Esophagus muscularis mucosa (tissue), 4 donors: ENCODE results near the gene ZNF423. TPM values are rescaled to one million over a fixed set of nuclear protein-coding genes. Genes with fewer than 3 reads are reported as not detected.
A peak's percentile ranks its signal among the peaks of the same experiment; 100 is the strongest.
"Not testable (repeated sequence)": the region's sequence is repeated elsewhere in the genome, so short reads cannot be mapped to it uniquely, and the experiment has no call there.

Source experiments
- DNase-seq: peaks from one replicate; pipeline ENCODE4 v3.0.0-alpha.2; 2017; ENCODE audit errors: extremely low spot score
- H3K27ac ChIP-seq, 4 donors: fragments of 200-600 bp; sonication (generic); replicated peaks in 1 of 4; 1 replicate in 3 of 4; 2 replicates in 1 of 4; pipeline ENCODE4 v1.5.1; 2016 to 2019; ENCODE audit warnings: mild to moderate bottlenecking in 1 of 4
- H3K27me3 ChIP-seq, 4 donors: fragments of 200-600 bp; sonication (generic); one replicate each; pipeline versions ENCODE4 v1.5.1 to v1.6.0; 2016 to 2019
- H3K36me3 ChIP-seq, 4 donors: fragments of 200-600 bp; sonication (generic); one replicate each; pipeline ENCODE4 v1.5.1; 2016 to 2019
- H3K4me1 ChIP-seq, 4 donors: fragments of 200-600 bp; sonication (generic); one replicate each; pipeline ENCODE4 v1.5.1; 2016 to 2019
- H3K4me3 ChIP-seq, 4 donors: fragments of 200-600 bp; sonication (generic); 1 replicate in 2 of 4; 2 replicates in 2 of 4; pipeline ENCODE4 v1.5.1; 2016 to 2019; ENCODE audit warnings: mild to moderate bottlenecking in 4 of 4, moderate library complexity in 1 of 4
- H3K9me3 ChIP-seq, 4 donors: fragments of 200-600 bp; sonication (generic); 1 replicate in 3 of 4; 2 replicates in 1 of 4; pipeline ENCODE4 v1.5.1; 2016 to 2019
- CTCF ChIP-seq, 3 experiments: fragments of 200-600 bp in 2 of 3; fragments of 450-650 bp in 1 of 3; sonication (generic) in 2 of 3; IDR thresholded peaks; one replicate each; pipeline ENCODE4 v1.5.1; 2017 to 2019; ENCODE audit warnings: antibody characterized with exemption in 3 of 3, mild to moderate bottlenecking in 2 of 3, moderate library complexity in 1 of 3
- EP300 ChIP-seq: sonication (generic); formaldehyde crosslinking; IDR thresholded peaks from one replicate; pipeline ENCODE4 v1.6.1; 2017; ENCODE audit warnings: antibody characterized with exemption
- POLR2A ChIP-seq: fragments of 450-650 bp; IDR thresholded peaks from one replicate; pipeline ENCODE4 v1.6.1; 2017; ENCODE audit warnings: antibody characterized with exemption, moderate library complexity, mild to moderate bottlenecking, low read depth
- POLR2AphosphoS5 ChIP-seq, 2 donors: sonication (generic); formaldehyde crosslinking; IDR thresholded peaks; one replicate each; pipeline ENCODE4 v1.6.1; 2017; ENCODE audit warnings: antibody characterized with exemption in 2 of 2
- WGBS: methylation state at CpG from one replicate; pipeline ENCODE4 v1.1.5; 2018; 5-methylcytosine and 5-hydroxymethylcytosine counted together
- intact Hi-C: fragments of 100-400 bp; cut with DNase I; formaldehyde crosslinking; loops from one replicate; pipeline ENCODE4 v1.15.1; 2023
- total RNA-seq, 4 donors: library from RNA; depleted of rRNA; stranded (reverse); fragments of >200 nt; gene quantifications; one replicate each; pipeline versions ENCODE4 v1.1.0 to v1.2.1, GENCODE V29; 2016

ZNF423 gene
- total RNA-seq, 4 donors from 2014 or later: 8.7 to 22.5 (median 10.3) TPM

GRCh38 chr16:49881890-49882289 lies 26.0 kb upstream of the ZNF423 start:
- Histone ChIP-seq H3K4me3 (no peak overlapping the region), H3K9me3 (no peaks in the 10 kb centered on the region), H3K36me3 (no peaks in the 10 kb centered on the region), H3K4me1 (peaks cover 0 to 2% (median 1%) of the 10 kb centered on the region in 4 donors), H3K27ac (no peak overlapping the region), H3K27me3 (peaks cover 0 to 15% (median 0%) of the 10 kb centered on the region in 4 donors)
- TF ChIP-seq POLR2AphosphoS5 (IDR thresholded peaks at IDR 0.05) (no peak), POLR2A (no peak), EP300 (no peak), CTCF (IDR thresholded peaks at IDR 0.05) (no peak)
- no peak for DNase-seq
- WGBS: 89% methylated on average over 4 of the region's 7 CpGs
- intact Hi-C loops: no loop called here

GRCh38 chr16:49878540-49878939 lies 22.6 kb upstream of the ZNF423 start:
- peaks cover 0 to 13% (median 11%) of the 10 kb centered on the region in 4 donors for H3K4me1 ChIP-seq
- not testable (repeated sequence) for DNase-seq, H3K27ac ChIP-seq, H3K36me3 ChIP-seq, H3K4me3 ChIP-seq, H3K9me3 ChIP-seq
- peaks cover 0 to 23% (median 0%) of the 10 kb centered on the region in 4 donors for H3K27me3 ChIP-seq
- no CpG with 5 or more reads among the region's 3 CpGs for WGBS
- intact Hi-C loops: loop anchor here (5.0 kb wide), 2 partner anchors 271 to 471 kb away; no protein-coding TSS in a partner anchor

- Histone ChIP-seq H3K27ac (peak overlapping the region in 1 of 4 donors; percentile 22), H3K27me3 (peaks cover 0 to 23% (median 0%) of the 10 kb centered on the region in 4 donors), H3K9me3 (no peaks in the 10 kb centered on the region), H3K4me3 (peak overlapping the region; percentile 45 to 57 (median 50)), H3K4me1 (peaks cover 0 to 13% (median 11%) of the 10 kb centered on the region in 4 donors), H3K36me3 (no peaks in the 10 kb centered on the region)
- DNase-seq: no peak
- intact Hi-C loops: loop anchor here (5.0 kb wide), 2 partner anchors 269 to 469 kb away; no protein-coding TSS in a partner anchor
- TF ChIP-seq CTCF (IDR thresholded peaks at IDR 0.05) (peak in 2 of 3 experiments; percentile 72 to 89), EP300 (no peak)
- WGBS: 9% methylated on average over 10 of the region's 22 CpGs
These were observed 20.8 kb upstream of the ZNF423 start for GRCh38 chr16:49876716-49877129.

- Histone ChIP-seq H3K27me3 (peaks cover 0 to 19% (median 0%) of the 10 kb centered on the region in 4 donors), H3K9me3 (no peaks in the 10 kb centered on the region), H3K4me3 (peak overlapping the region; percentile 45 to 57 (median 50)), H3K4me1 (peaks cover 0 to 13% (median 11%) of the 10 kb centered on the region in 4 donors), H3K27ac (peak overlapping the region in 2 of 4 donors; percentile 22 to 26), H3K36me3 (no peaks in the 10 kb centered on the region)
- intact Hi-C loops: loop anchor here (5.0 kb wide), 2 partner anchors 269 to 469 kb away; no protein-coding TSS in a partner anchor
- no peak for DNase-seq
- TF ChIP-seq CTCF (IDR thresholded peaks at IDR 0.05): no peak
- no peak for TF ChIP-seq POLR2A
- no peak for TF ChIP-seq EP300
- no peak for TF ChIP-seq POLR2AphosphoS5 (IDR thresholded peaks at IDR 0.05)
- WGBS: 19% methylated on average over 26 of the region's 45 CpGs
These were observed 20.1 kb upstream of the ZNF423 start for GRCh38 chr16:49875806-49876715.

GRCh38 chr16:49874613-49875237 lies 18.8 kb upstream of the ZNF423 start:
- H3K36me3 ChIP-seq: no peaks in the 10 kb centered on the region
- H3K4me3 ChIP-seq: no peak overlapping the region
- H3K9me3 ChIP-seq: no peaks in the 10 kb centered on the region
- DNase-seq: no peak
- no peak overlapping the region for H3K27ac ChIP-seq
- no peak for TF ChIP-seq CTCF (IDR thresholded peaks at IDR 0.05)
- TF ChIP-seq POLR2A: no peak
- no peak for TF ChIP-seq EP300
- no peak for TF ChIP-seq POLR2AphosphoS5 (IDR thresholded peaks at IDR 0.05)
- intact Hi-C loops: loop anchor here (5.0 kb wide), 2 partner anchors 267 to 467 kb away; no protein-coding TSS in a partner anchor
- 78% methylated on average over 1 of the region's 1 CpG for whole genome bisulfite sequencing
- peaks cover 0 to 13% (median 11%) of the 10 kb centered on the region in 4 donors for H3K4me1 ChIP-seq
- H3K27me3 ChIP-seq: peaks cover 0 to 15% (median 0%) of the 10 kb centered on the region in 4 donors

GRCh38 chr16:49871824-49872223 lies 15.9 kb upstream of the ZNF423 start:
- DNase-seq, H3K27ac ChIP-seq, H3K4me3 ChIP-seq, H3K36me3 ChIP-seq, H3K9me3 ChIP-seq, H3K27me3 ChIP-seq, intact Hi-C loops: not testable (repeated sequence)
- H3K4me1 ChIP-seq: peaks cover 0 to 10% (median 9%) of the 10 kb centered on the region in 4 donors
- 94% methylated on average over 5 of the region's 5 CpGs for WGBS
